GM12878 (cell line): ENCODE measurements around the gene KATNB1. TPM values are rescaled to one million over a fixed set of nuclear protein-coding genes. Genes with fewer than 3 reads are reported as not detected.

Experiments used
- ATAC-seq: fragments of 200-7000 bp; cut with Tn5 transposase; 3 replicates; pipeline ENCODE4 v1.9.1; 2020; ENCODE audit warnings: mild to moderate bottlenecking, moderate library complexity
- BruUV-seq: library from RNA; stranded (reverse); fragments of 400-500 nt; replicated peaks from 2 replicates; lab custom pipeline; 2021; lab: Mats Ljungman, UMichigan
- CTCF ChIA-PET: fragments of 300-600 bp; sonication (Branson Sonifier 250); formaldehyde crosslinking; extraction: SDS; loops from one replicate; lab custom pipeline; 2021; ENCODE audit warnings: inconsistent platforms; lab: Yijun Ruan, JAX
- POLR2A ChIA-PET: fragments of 350-600 bp; formaldehyde crosslinking; extraction: SDS; loops from one replicate; lab custom pipeline; 2021; ENCODE audit warnings: inconsistent platforms; lab: Charles Lee
- RAD21 ChIA-PET: fragments of 300-600 bp; sonication (Branson Sonifier 250); formaldehyde crosslinking; loops from one replicate; lab custom pipeline; 2023; ENCODE audit warnings: antibody characterized with exemption; ENCODE audit not compliant: unreplicated experiment; lab: Charles Lee
- SMC1A ChIA-PET: fragments of 300-600 bp; sonication (Branson Sonifier 250); formaldehyde crosslinking; loops from one replicate; lab custom pipeline; 2023; ENCODE audit not compliant: unreplicated experiment, uncharacterized antibody; lab: Charles Lee
- DNase-seq: peaks from one replicate; pipeline ENCODE4 v3.0.0-alpha.2; 2011; ENCODE audit warnings: low read depth, low spot score
- FAIRE-seq: peaks from 3 replicates; lab custom pipeline; 2011; peaks lifted over from hg19 to GRCh38; lab: Jason Lieb, UNC
- H2AFZ ChIP-seq: 2 replicates; pipeline ENCODE4 v1.6.0; 2011; ENCODE audit warnings: low read depth, low read length, control low read depth; ENCODE audit not compliant: control insufficient read depth
- H3K27ac ChIP-seq: 2 replicates; pipeline ENCODE4 v1.5.1; 2011; ENCODE audit warnings: control low read depth; ENCODE audit not compliant: control insufficient read depth, insufficient read depth
- H3K27me3 ChIP-seq, 2 experiments: replicated peaks in 1 of 2; 2 replicates each; pipeline versions ENCODE4 v1.6.0 to v1.6.1; 2011; ENCODE audit warnings: low read length in 1 of 2; ENCODE audit not compliant: control insufficient read depth in 2 of 2, insufficient read depth in 2 of 2
- H3K36me3 ChIP-seq, 2 experiments: 2 replicates each; pipeline ENCODE4 v1.5.1; 2011; ENCODE audit warnings: low read length in 1 of 2; ENCODE audit not compliant: control insufficient read depth in 2 of 2, insufficient read depth in 2 of 2
- H3K4me1 ChIP-seq: 2 replicates; pipeline ENCODE4 v1.6.1; 2011; ENCODE audit warnings: mild to moderate bottlenecking, low read length, moderate library complexity, mixed read lengths; ENCODE audit not compliant: control insufficient read depth, insufficient read depth
- H3K4me2 ChIP-seq: 2 replicates; pipeline ENCODE4 v1.6.0; 2011; ENCODE audit warnings: control low read depth; ENCODE audit not compliant: control insufficient read depth, insufficient read depth
- H3K4me3 ChIP-seq: fragments of 200-600 bp; sonication (generic); 2 replicates; pipeline ENCODE4 v1.5.1; 2016
- H3K79me2 ChIP-seq: 2 replicates; pipeline ENCODE4 v1.6.0; 2011; ENCODE audit warnings: low read length; ENCODE audit not compliant: control insufficient read depth, insufficient read depth
- H3K9ac ChIP-seq: 2 replicates; pipeline ENCODE4 v1.8.0; 2011; ENCODE audit warnings: low read length, control low read depth, mixed read lengths; ENCODE audit not compliant: control insufficient read depth, insufficient read depth
- H3K9me3 ChIP-seq: replicated peaks from 3 replicates; pipeline ENCODE4 v1.5.1; 2011; ENCODE audit warnings: mild to moderate bottlenecking, low read length; ENCODE audit not compliant: control insufficient read depth, insufficient read depth
- H4K20me1 ChIP-seq: 2 replicates; pipeline ENCODE4 v1.6.0; 2011; ENCODE audit not compliant: control insufficient read depth, insufficient read depth
- ATF7 ChIP-seq: fragments of 450-650 bp; IDR thresholded peaks from 2 replicates; pipeline ENCODE4 v1.6.1; 2016; ENCODE audit warnings: low read depth, mild to moderate bottlenecking
- IRF3 ChIP-seq: fragments of 450-650 bp; IDR thresholded peaks from 2 replicates; pipeline ENCODE4 v1.6.1; 2014; ENCODE audit warnings: mild to moderate bottlenecking
- MXI1 ChIP-seq: fragments of 150-350 bp; IDR thresholded peaks from 2 replicates; pipeline ENCODE4 v1.6.1; 2011; ENCODE audit warnings: low read depth, mild to moderate bottlenecking, inconsistent platforms, low read length, improper control_type of control experiment
- NR2F1 ChIP-seq: fragments of 450-650 bp; conservative IDR thresholded peaks from 2 replicates; pipeline ENCODE4 v1.6.1; 2017; ENCODE audit warnings: mild to moderate bottlenecking
- NRF1 ChIP-seq: conservative IDR thresholded peaks from 2 replicates; pipeline ENCODE4 v1.6.1; 2011; ENCODE audit warnings: mild to moderate bottlenecking, low read depth, low read length, improper control_type of control experiment
- ZBTB4 ChIP-seq: fragments of 450-650 bp; formaldehyde crosslinking; IDR thresholded peaks from 2 replicates; pipeline ENCODE4 v1.4.0; 2022; ENCODE audit warnings: mild to moderate bottlenecking, moderate library complexity
- ZNF622 ChIP-seq: fragments of 450-650 bp; IDR thresholded peaks from 2 replicates; pipeline ENCODE4 v1.6.1; 2017; ENCODE audit warnings: mild to moderate bottlenecking, inconsistent platforms
- WGBS: methylation state at CpG from one replicate; pipeline ENCODE4 v1.1.6; 2016; ENCODE audit warnings: low lambda C conversion rate; ENCODE audit not compliant: insufficient replicate concordance, insufficient coverage; ENCODE audit errors: missing lambda C conversion rate; 5-methylcytosine and 5-hydroxymethylcytosine counted together
- in situ Hi-C: fragments of 300-500 bp; cut with MboI; formaldehyde crosslinking; loops from 9 replicates; pipeline ENCODE4 v1.14.3; 2018; ENCODE audit warnings: mixed read lengths
- intact Hi-C: fragments of 100-400 bp; cut with micrococcal nuclease; formaldehyde crosslinking; loops from one replicate; pipeline ENCODE4 v1.14.2; 2022; ENCODE audit not compliant: unreplicated experiment
- polyA plus RNA-seq, 11 experiments: library from polyadenylated mRNA; depleted of rRNA in 4 of 11; unstranded in 6 of 11; stranded (reverse) in 5 of 11; fragments of >200 nt; fragmentation: Nextera tagmentation in 4 of 11; fragmentation: Illumina TruSeq in 1 of 11; extraction: Ambion mirVana in 4 of 11; extraction: Trizol in 1 of 11; gene quantifications; 1 replicate in 1 of 11; 2 replicates in 10 of 11; pipeline versions ENCODE4 v1.2.1 to v1.2.3, GENCODE V29; 2011 to 2016; ENCODE audit warnings: inconsistent platforms in 2 of 11, missing spikeins in 2 of 11, low read depth in 1 of 11
- total RNA-seq, 4 experiments: library from RNA; depleted of rRNA in 3 of 4; stranded (reverse); fragments of >200 nt in 3 of 4; fragmentation: Illumina TruSeq in 1 of 4; extraction: Trizol in 1 of 4; gene quantifications; 2 replicates each; pipeline versions ENCODE4 v1.2.1 to v1.2.3, GENCODE V29; 2013 to 2021
- TF ChIP-seq, protein P1 (sequence below): IDR thresholded peaks from 2 replicates; pipeline ENCODE4 v1.6.1; 2011; ENCODE audit warnings: borderline replicate concordance, low read depth, mild to moderate bottlenecking, moderate library complexity, low read length; ENCODE audit not compliant: insufficient read depth, poor library complexity, severe bottlenecking
- TF ChIP-seq, protein P2 (sequence below): IDR thresholded peaks from 2 replicates; pipeline ENCODE4 v1.6.1; 2012; ENCODE audit warnings: low read depth, low read length, improper control_type of control experiment

Gene KATNB1
- total and polyA plus RNA-seq, 10 of the 15 experiments (the other 5 are each of a cell fraction or from before 2014, with no cell fraction given) = 0.71 to 46.5 (median 19.5) TPM

DNA sequence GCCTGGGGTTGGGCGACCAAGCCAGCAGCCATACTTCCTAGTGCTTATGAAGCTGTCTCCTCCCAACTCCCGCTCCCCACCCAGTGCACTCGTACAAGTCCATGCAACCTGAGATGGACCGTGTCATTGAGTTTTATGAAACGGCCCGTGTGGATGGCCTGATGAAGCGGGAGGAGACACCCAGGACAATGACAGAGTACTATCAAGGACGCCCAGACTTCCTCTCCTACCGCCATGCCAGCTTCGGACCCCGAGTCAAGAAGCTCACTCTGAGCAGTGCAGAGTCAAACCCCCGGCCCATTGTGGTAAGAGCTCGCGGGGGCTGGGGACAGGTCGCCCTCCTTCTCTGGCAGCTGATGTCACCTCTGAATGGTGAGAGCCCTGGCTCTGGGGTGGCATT is 11.0 kb upstream of the KATNB1 start:
- Histone ChIP-seq H3K9me3 (no peaks in the 10 kb centered on the region), H2AFZ (no peak overlapping the region), H3K27me3 (no peaks in the 10 kb centered on the region), H3K4me1 (no peaks in the 10 kb centered on the region), H3K36me3 (no peaks in the 10 kb centered on the region), H4K20me1 (no peaks in the 10 kb centered on the region), H3K27ac (no peak overlapping the region), H3K9ac (no peak overlapping the region), H3K4me3 (no peak overlapping the region), H3K4me2 (no peak overlapping the region), H3K79me2 (no peaks in the 10 kb centered on the region)
- ATAC-seq (no peak), FAIRE-seq (no peak), DNase-seq (no peak)
- ChIA-PET POLR2A (no interaction called here), RAD21 (interaction anchor here (1.0 to 1.5 kb wide), 2 partner anchors 11 to 124 kb away, joined by 3 to 4 read pairs; partner anchors contain the start of gene KATNB1), SMC1A (interaction anchor here (0.7 to 2.6 kb wide), 2 partner anchors 11 to 75 kb away, joined by 3 to 12 read pairs; partner anchors contain the start of gene KATNB1), CTCF (interaction anchor here (1.5 kb wide), 1 partner anchor 149 kb away, joined by 5 read pairs; no protein-coding TSS in a partner anchor)
- TF ChIP-seq, protein P1, sequence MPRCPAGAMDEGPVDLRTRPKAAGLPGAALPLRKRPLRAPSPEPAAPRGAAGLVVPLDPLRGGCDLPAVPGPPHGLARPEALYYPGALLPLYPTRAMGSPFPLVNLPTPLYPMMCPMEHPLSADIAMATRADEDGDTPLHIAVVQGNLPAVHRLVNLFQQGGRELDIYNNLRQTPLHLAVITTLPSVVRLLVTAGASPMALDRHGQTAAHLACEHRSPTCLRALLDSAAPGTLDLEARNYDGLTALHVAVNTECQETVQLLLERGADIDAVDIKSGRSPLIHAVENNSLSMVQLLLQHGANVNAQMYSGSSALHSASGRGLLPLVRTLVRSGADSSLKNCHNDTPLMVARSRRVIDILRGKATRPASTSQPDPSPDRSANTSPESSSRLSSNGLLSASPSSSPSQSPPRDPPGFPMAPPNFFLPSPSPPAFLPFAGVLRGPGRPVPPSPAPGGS = no peak
- TF ChIP-seq ATF7 (no peak), ZNF622 (no peak)
- intact Hi-C loops (no loop called here), in situ Hi-C loops (no loop called here)
- 67% methylated on average over 15 of the region's 15 CpGs for WGBS
- BruUV-seq = no TSS peak

DNA sequence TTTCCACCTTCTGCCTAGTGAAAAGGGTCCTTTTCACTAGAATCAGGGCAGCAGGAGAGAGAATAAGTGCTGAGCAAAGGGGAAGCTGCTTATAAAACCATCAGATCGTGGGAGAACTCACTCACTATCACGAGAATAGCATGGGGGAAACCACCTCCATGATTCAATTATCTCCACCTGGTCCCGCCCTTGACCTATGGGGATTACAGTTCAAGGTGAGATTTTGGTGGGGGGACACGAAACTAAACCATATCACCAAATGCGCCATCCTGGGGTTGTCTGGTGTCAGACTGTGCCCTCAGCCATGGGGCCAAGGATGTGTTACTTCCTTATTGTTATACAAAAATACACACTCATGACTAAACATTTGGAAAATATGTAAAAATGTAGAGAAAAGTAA is 10.4 kb upstream of the KATNB1 start:
- Histone ChIP-seq H2AFZ (no peak overlapping the region), H3K27me3 (no peaks in the 10 kb centered on the region), H3K79me2 (no peaks in the 10 kb centered on the region), H3K9ac (no peak overlapping the region), H3K4me3 (no peak overlapping the region), H3K36me3 (no peaks in the 10 kb centered on the region), H3K4me1 (no peaks in the 10 kb centered on the region), H3K27ac (no peak overlapping the region), H3K9me3 (no peaks in the 10 kb centered on the region), H3K4me2 (no peak overlapping the region), H4K20me1 (no peaks in the 10 kb centered on the region)
- ChIA-PET SMC1A (interaction anchor here (0.7 to 2.6 kb wide), 2 partner anchors 11 to 76 kb away, joined by 3 to 12 read pairs; partner anchors contain the start of gene KATNB1), RAD21 (interaction anchor here (1.0 to 1.5 kb wide), 2 partner anchors 10 to 124 kb away, joined by 3 to 4 read pairs; partner anchors contain the start of gene KATNB1), CTCF (interaction anchor here (1.3 kb wide), 1 partner anchor 76 kb away, joined by 4 read pairs; no protein-coding TSS in a partner anchor), POLR2A (no interaction called here)
- DNase-seq (no peak), ATAC-seq (peak; percentile 52), FAIRE-seq (peak; percentile 41)
- WGBS = 9% methylated on average over 5 of the region's 5 CpGs
- no TSS peak for BruUV-seq
- in situ Hi-C loops (no loop called here), intact Hi-C loops (no loop called here)
- TF ChIP-seq MXI1 = no peak
- TF ChIP-seq, protein P2, sequence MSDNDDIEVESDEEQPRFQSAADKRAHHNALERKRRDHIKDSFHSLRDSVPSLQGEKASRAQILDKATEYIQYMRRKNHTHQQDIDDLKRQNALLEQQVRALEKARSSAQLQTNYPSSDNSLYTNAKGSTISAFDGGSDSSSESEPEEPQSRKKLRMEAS = no peak
- no peak for TF ChIP-seq IRF3
- TF ChIP-seq ZBTB4 (CRISPR knock-in tag) = no peak
- no peak for TF ChIP-seq NRF1
- peak; percentile 82 for TF ChIP-seq NR2F1
